ENCODE measurements around the gene POLR2E.
"Not testable (repeated sequence)": the region's sequence is repeated elsewhere in the genome, so short reads cannot be mapped to it uniquely, and the experiment has no call there.

POLR2E gene

DNA sequence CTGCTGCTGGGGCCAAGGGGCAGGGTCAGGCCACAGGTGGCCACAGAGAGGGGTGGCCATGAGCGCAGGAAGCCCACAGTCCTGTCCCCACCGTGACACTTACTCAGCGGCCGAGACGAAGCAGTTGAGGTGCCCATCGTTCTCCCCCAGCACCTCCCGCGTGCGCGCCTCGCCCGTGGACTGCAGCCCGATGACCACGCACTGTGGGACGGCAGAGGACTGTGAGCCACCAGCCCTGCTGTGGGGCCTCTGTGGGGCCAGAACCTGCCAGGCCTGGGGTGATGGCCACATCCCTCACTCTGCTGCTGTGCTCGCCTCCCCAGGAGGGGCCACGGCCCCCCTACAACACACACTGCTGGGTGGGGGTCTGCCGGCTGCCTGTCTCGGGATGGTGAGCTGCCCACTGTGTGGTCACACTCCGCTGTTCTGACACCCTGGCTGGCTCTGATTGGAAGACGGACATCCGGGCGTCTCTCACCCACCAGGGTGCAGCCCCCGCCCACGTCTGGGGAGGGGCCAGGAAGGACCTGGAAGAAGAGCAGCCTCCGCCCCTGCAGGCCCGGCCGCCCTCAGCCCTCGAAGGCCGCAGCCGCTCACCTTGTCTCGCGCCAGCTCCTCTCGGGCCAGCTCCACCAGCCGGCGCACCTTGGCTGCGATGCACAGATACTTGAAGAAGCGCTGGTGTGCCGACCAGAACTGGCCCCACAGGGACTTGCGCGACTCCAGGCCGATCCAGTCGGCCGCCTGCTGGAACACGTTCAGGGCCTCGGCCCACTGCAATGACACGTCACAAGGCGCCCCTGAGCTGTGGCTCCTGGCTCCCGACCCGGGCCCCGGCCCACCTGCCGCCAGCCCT, 21.8 kb upstream of the POLR2E start:
- H3K27ac ChIP-seq (ENCODE audit: low read depth, low read length): no peak overlapping the region
- no peaks in the 10 kb centered on the region for H3K9me2 ChIP-seq (replicated peaks; ENCODE audit: control insufficient read depth, low read length)
- H3K9me3 ChIP-seq (ENCODE audit: control insufficient read depth, insufficient read depth, low read length): no peaks in the 10 kb centered on the region
- H4K20me1 ChIP-seq (ENCODE audit: control insufficient read depth, insufficient read depth, low read depth, low read length): no peaks in the 10 kb centered on the region
- peaks cover 3% of the 10 kb centered on the region; the same call in 1 of the 2 replicates for H3K4me1 ChIP-seq (ENCODE audit: control insufficient read depth, low read length)
- H3K36me3 ChIP-seq (ENCODE audit: control insufficient read depth, low read length): peaks cover 11% of the 10 kb centered on the region; the same call in 1 of the 2 replicates
- H3K4me3 ChIP-seq (ENCODE audit: low read length): no peak overlapping the region
- H3K4me2 ChIP-seq (ENCODE audit: low read length): no peak overlapping the region
- no peaks in the 10 kb centered on the region for H3F3A ChIP-seq (ENCODE audit: control insufficient read depth, insufficient read depth)
- no peaks in the 10 kb centered on the region for H3K79me2 ChIP-seq (ENCODE audit: control insufficient read depth, low read length)
- no peaks in the 10 kb centered on the region for H3K27me3 ChIP-seq (ENCODE audit: control insufficient read depth, low read length)
- TF ChIP-seq, protein P1, sequence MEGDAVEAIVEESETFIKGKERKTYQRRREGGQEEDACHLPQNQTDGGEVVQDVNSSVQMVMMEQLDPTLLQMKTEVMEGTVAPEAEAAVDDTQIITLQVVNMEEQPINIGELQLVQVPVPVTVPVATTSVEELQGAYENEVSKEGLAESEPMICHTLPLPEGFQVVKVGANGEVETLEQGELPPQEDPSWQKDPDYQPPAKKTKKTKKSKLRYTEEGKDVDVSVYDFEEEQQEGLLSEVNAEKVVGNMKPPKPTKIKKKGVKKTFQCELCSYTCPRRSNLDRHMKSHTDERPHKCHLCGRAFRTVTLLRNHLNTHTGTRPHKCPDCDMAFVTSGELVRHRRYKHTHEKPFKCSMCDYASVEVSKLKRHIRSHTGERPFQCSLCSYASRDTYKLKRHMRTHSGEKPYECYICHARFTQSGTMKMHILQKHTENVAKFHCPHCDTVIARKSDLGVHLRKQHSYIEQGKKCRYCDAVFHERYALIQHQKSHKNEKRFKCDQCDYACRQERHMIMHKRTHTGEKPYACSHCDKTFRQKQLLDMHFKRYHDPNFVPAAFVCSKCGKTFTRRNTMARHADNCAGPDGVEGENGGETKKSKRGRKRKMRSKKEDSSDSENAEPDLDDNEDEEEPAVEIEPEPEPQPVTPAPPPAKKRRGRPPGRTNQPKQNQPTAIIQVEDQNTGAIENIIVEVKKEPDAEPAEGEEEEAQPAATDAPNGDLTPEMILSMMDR (IDR thresholded peaks at IDR 0.05; ENCODE audit: low read depth, low read length, poor library complexity, severe bottlenecking): no peak
- TF ChIP-seq EZH2phosphoT487 (IDR thresholded peaks at IDR 0.05; ENCODE audit: borderline replicate concordance, low read length): no peak

DNA sequence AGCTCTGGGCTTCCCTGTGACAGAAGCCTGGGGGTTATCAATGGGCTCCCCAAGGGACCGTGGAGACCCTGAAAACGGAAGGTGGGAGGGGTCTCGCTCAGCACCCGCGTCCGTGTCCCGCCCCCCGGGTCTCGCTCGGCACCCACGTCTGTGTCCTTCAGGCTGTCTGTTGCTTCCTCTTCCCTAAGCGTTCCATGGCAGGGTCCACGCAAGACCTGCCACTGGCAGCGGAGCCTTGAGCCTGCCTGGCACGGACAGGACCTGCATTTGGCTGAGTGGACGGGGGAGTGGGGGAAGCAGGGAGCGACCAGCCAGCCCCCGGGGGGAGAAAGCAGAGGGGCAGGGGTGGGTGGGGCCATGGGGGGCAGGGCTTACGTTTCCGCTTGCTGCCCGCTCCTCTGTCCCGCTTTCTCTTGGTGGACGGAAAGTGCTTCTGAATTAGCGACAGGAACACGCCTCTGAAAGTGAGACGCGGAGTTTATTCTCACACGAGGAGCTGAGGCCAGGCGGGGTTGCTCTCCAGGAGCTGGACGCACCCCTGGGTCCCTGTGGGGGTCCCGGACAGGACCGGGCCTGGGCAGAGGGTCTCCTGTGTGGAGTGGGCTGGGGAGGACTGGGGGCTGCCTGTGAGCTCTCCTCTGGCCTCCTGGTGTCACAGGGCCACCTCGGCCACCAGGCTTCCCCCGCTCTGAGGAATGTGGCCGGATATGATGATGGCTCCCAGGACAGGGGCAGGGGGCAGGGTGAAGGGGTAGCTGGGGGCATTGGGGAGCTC, 20.7 kb upstream of the POLR2E start:
- TF ChIP-seq, protein P1 (IDR thresholded peaks at IDR 0.05; ENCODE audit: low read depth, low read length, poor library complexity, severe bottlenecking): no peak
- TF ChIP-seq EZH2phosphoT487 (IDR thresholded peaks at IDR 0.05; ENCODE audit: borderline replicate concordance, low read length): no peak
- Histone ChIP-seq H3K9me3 (ENCODE audit: control insufficient read depth, insufficient read depth, low read length) (no peaks in the 10 kb centered on the region), H3K27ac (ENCODE audit: low read depth, low read length) (no peak overlapping the region), H3K79me2 (ENCODE audit: control insufficient read depth, low read length) (no peaks in the 10 kb centered on the region), H3K4me1 (ENCODE audit: control insufficient read depth, low read length) (peaks cover 3% of the 10 kb centered on the region; the same call in 1 of the 2 replicates), H4K20me1 (ENCODE audit: control insufficient read depth, insufficient read depth, low read depth, low read length) (no peaks in the 10 kb centered on the region), H3K4me2 (ENCODE audit: low read length) (no peak overlapping the region), H3F3A (ENCODE audit: control insufficient read depth, insufficient read depth) (no peaks in the 10 kb centered on the region), H3K9me2 (replicated peaks; ENCODE audit: control insufficient read depth, low read length) (no peaks in the 10 kb centered on the region), H3K36me3 (ENCODE audit: control insufficient read depth, low read length) (peaks cover 7% of the 10 kb centered on the region; the same call in 1 of the 2 replicates), H3K4me3 (ENCODE audit: low read length) (no peak overlapping the region), H3K27me3 (ENCODE audit: control insufficient read depth, low read length) (no peaks in the 10 kb centered on the region)

DNA sequence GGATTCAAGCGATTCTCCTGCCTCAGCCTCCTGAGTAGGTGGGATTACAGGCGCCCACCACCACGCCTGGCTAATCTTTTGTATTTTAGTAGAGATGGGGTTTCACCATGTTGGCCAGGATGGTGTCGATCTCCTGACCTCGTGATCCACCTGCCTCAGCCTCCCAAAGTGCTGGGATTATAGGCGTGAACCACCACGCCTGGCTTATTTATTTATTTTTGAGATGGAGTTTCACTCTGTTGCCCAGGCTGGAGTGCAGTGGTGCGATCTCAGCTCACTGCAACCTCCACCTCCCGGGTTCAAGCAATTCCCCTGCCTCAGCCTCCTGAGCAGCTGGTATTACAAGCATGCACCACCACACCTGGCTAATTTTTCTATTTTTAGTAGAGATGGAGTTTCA, 19.6 kb upstream of the POLR2E start:
- not testable (repeated sequence) for H3K4me2 ChIP-seq (ENCODE audit: low read length); H3K9me3 ChIP-seq (ENCODE audit: control insufficient read depth, insufficient read depth, low read length); H3K36me3 ChIP-seq (ENCODE audit: control insufficient read depth, low read length); H3K27me3 ChIP-seq (ENCODE audit: control insufficient read depth, low read length); H3K27ac ChIP-seq (ENCODE audit: low read depth, low read length); H3K79me2 ChIP-seq (ENCODE audit: control insufficient read depth, low read length); H3K4me1 ChIP-seq (ENCODE audit: control insufficient read depth, low read length); H3K4me3 ChIP-seq (ENCODE audit: low read length); H3F3A ChIP-seq (ENCODE audit: control insufficient read depth, insufficient read depth); H4K20me1 ChIP-seq (ENCODE audit: control insufficient read depth, insufficient read depth, low read depth, low read length); H3K9me2 ChIP-seq (replicated peaks; ENCODE audit: control insufficient read depth, low read length)
